Gastrocnemius medialis (tissue), 4 donors: Measurements from ENCODE around the gene SNURF. TPM values are rescaled to one million over a fixed set of nuclear protein-coding genes. Genes with fewer than 3 reads are reported as not detected.

Experiments
- ATAC-seq, 2 donors: fragments of 150-250 bp; one replicate each; pipeline ENCODE4 v1.9.1; 2016
- DNase-seq, 2 donors: peaks; one replicate each; pipeline ENCODE4 v3.0.0-alpha.2; 2019
- H3K27ac ChIP-seq, 4 donors: fragments of 200-600 bp; sonication (generic); 1 replicate in 1 of 4; 2 replicates in 3 of 4; pipeline ENCODE4 v1.5.1; 2016 to 2018; ENCODE audit warnings: mild to moderate bottlenecking in 2 of 4, moderate library complexity in 1 of 4
- H3K27me3 ChIP-seq, 3 donors: fragments of 200-600 bp; sonication (generic) in 2 of 3; 1 replicate in 1 of 3; 2 replicates in 2 of 3; pipeline versions ENCODE4 v1.5.1 to v1.6.0; 2016 to 2019; ENCODE audit warnings: mild to moderate bottlenecking in 1 of 3, moderate library complexity in 1 of 3
- H3K36me3 ChIP-seq, 2 donors: fragments of 200-600 bp; sonication (generic) in 1 of 2; one replicate each; pipeline ENCODE4 v1.5.1; 2017 to 2018
- H3K4me1 ChIP-seq, 2 donors: fragments of 200-600 bp; sonication (generic) in 1 of 2; one replicate each; pipeline ENCODE4 v1.5.1; 2016 to 2017; ENCODE audit warnings: mild to moderate bottlenecking in 2 of 2
- H3K4me3 ChIP-seq, 4 donors: fragments of 200-600 bp; sonication (generic) in 3 of 4; 1 replicate in 1 of 4; 2 replicates in 3 of 4; pipeline ENCODE4 v1.5.1; 2016 to 2019; ENCODE audit warnings: mild to moderate bottlenecking in 2 of 4
- H3K9me3 ChIP-seq, 3 donors: fragments of 200-600 bp; sonication (generic) in 2 of 3; 1 replicate in 1 of 3; 2 replicates in 2 of 3; pipeline ENCODE4 v1.5.1; 2016 to 2019
- CTCF ChIP-seq, 5 experiments: fragments of 450-650 bp in 3 of 5; fragments of 200-600 bp in 2 of 5; sonication (generic) in 2 of 5; IDR thresholded peaks in 4 of 5; conservative IDR thresholded peaks in 1 of 5; 1 replicate in 4 of 5; 2 replicates in 1 of 5; pipeline ENCODE4 v1.5.1; 2016 to 2019; ENCODE audit warnings: antibody characterized with exemption in 5 of 5, mild to moderate bottlenecking in 3 of 5, moderate library complexity in 3 of 5
- POLR2A ChIP-seq, 2 donors: fragments of 450-650 bp; IDR thresholded peaks; one replicate each; pipeline ENCODE4 v1.6.1; 2017; ENCODE audit warnings: antibody characterized with exemption in 2 of 2, mild to moderate bottlenecking in 2 of 2, moderate library complexity in 2 of 2
- in situ Hi-C, 4 donors: fragments of 200-750 bp; cut with MboI; loops; one replicate each; pipeline versions ENCODE4 v1.15.0 to v1.8.0; 2017; ENCODE audit warnings: low sequenced_read_pairs in 4 of 4
- intact Hi-C: fragments of 100-400 bp; cut with DNase I; formaldehyde crosslinking; loops from one replicate; pipeline ENCODE4 v1.15.1; 2023; ENCODE audit warnings: low total_unique reads
- total RNA-seq, 4 donors: library from RNA; depleted of rRNA; stranded (reverse); fragments of >200 nt; gene quantifications; one replicate each; pipeline versions ENCODE4 v1.1.0 to v1.2.3, GENCODE V29; 2016

SNURF gene
- total RNA-seq, 4 donors from 2014 or later: 3.8 to 16.5 (median 6.0) TPM

GRCh38 chr15:24986653-24987052 is 31.9 kb downstream of the SNURF start:
- ATAC-seq (no peak), DNase-seq (no peak)
- in situ Hi-C loops: loop anchor here in 1 of 4 donors (25.0 kb wide), 1 partner anchor 476 kb away; no protein-coding TSS in a partner anchor
- TF ChIP-seq CTCF (IDR thresholded peaks at IDR 0.05 in 4 of 5, conservative IDR thresholded peaks at IDR 0.05 in 1 of 5): no peak
- TF ChIP-seq POLR2A (IDR thresholded peaks at IDR 0.05): no peak
- Histone ChIP-seq H3K4me1 (peaks cover 0 to 3% of the 10 kb centered on the region in 2 donors), H3K36me3 (peaks cover 0 to 23% of the 10 kb centered on the region in 2 donors), H3K4me3 (no peak overlapping the region), H3K9me3 (no peaks in the 10 kb centered on the region), H3K27ac (no peak overlapping the region), H3K27me3 (no peaks in the 10 kb centered on the region)
- intact Hi-C loops: no loop called here

Other genes with a start within 250 kb of the SNURF start
- 100 to 1,000 TPM; 101 to 323 (median 181) TPM for gene SNRPN, start within 50 bp of the SNURF start, total RNA-seq